ENCODE measurements around the gene HGS. TPM values are rescaled to one million over a fixed set of nuclear protein-coding genes. Genes with fewer than 3 reads are reported as not detected.

The HGS gene
- total RNA-seq, 1 donor from 2014 or later: 88.3 TPM

DNA sequence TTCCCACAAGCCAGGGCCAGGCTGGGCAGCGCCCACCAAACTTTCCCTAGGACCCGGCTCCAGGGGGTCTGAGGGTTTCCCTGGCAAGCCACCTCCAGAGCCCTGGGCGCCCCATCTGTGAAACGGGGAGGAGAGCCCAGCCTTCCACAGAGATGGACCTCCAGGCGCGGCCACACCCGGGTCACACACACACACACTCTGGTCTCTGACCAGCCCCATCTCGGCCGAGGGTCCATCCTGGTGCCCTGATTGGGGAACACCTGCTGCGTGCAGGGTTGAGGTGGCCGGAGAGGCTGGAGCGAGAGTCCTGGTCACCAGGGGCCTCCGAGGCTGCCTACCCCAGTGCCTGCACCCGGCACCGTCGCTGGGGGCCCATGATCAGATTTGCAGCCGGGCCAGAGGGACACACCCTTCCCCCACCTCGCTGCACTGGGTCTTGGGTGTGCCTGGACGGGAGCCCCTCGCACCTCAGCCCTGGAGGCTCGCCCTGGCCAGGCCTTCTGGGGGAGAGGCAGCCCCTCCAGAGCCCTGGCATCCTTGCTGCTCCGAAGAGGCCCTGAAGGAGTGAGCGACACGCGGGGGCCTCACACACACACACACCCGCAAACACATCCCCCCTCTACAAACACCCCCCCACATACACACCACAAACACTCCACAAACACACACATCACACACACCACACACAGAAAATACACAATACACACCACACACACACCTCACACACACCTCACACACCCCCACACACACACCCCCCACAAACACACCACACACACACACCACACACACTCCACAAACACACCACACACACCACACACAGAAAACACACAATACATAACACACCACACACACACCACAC is 58.0 kb downstream of the HGS start:
- Histone ChIP-seq H3K4me3 (no peak overlapping the region), H3K27ac (no peak overlapping the region), H3K4me1 (no peaks in the 10 kb centered on the region), H3K9me3 (no peaks in the 10 kb centered on the region), H3K36me3 (no peaks in the 10 kb centered on the region), H3K27me3 (no peaks in the 10 kb centered on the region)
- DNase-seq (peak; percentile 62), ATAC-seq (peak; percentile 59)
- TF ChIP-seq, protein P1, sequence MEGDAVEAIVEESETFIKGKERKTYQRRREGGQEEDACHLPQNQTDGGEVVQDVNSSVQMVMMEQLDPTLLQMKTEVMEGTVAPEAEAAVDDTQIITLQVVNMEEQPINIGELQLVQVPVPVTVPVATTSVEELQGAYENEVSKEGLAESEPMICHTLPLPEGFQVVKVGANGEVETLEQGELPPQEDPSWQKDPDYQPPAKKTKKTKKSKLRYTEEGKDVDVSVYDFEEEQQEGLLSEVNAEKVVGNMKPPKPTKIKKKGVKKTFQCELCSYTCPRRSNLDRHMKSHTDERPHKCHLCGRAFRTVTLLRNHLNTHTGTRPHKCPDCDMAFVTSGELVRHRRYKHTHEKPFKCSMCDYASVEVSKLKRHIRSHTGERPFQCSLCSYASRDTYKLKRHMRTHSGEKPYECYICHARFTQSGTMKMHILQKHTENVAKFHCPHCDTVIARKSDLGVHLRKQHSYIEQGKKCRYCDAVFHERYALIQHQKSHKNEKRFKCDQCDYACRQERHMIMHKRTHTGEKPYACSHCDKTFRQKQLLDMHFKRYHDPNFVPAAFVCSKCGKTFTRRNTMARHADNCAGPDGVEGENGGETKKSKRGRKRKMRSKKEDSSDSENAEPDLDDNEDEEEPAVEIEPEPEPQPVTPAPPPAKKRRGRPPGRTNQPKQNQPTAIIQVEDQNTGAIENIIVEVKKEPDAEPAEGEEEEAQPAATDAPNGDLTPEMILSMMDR (IDR thresholded peaks at IDR 0.05): no peak
- intact Hi-C loops (cut with DNase I): no loop called here

Small RNA genes within 50 kb of the gene (microRNA-seq; reads per million reads assigned to microRNA genes)
- gene MIR6786 (ENCODE audit: borderline microRNAs expressed): not detected

Other genes with a start within 250 kb of the HGS start
- 2,193 TPM for gene ACTG1, start 171.2 kb upstream of the HGS start, total RNA-seq
- 3.6 TPM for gene FSCN2, start 155.6 kb upstream of the HGS start, total RNA-seq
- 27.3 TPM for gene FAAP100, start 131.7 kb upstream of the HGS start, total RNA-seq
- 93.6 TPM for gene NPLOC4, start 46.9 kb upstream of the HGS start, total RNA-seq
- gene TSPAN10, start 46.8 kb upstream of the HGS start, total RNA-seq: 1.1 TPM
- 1.0 TPM for gene PDE6G, start 27.5 kb upstream of the HGS start, total RNA-seq
- gene OXLD1, start 17.4 kb upstream of the HGS start, total RNA-seq: 26.7 TPM
- gene CCDC137, start 17.3 kb upstream of the HGS start, total RNA-seq: 13.7 TPM
- 19.5 TPM for gene ARL16, start 214 bp upstream of the HGS start, total RNA-seq
- 40.3 TPM for gene MRPL12, start 19.4 kb downstream of the HGS start, total RNA-seq
- 6.3 TPM for gene SLC25A10, start 28.3 kb downstream of the HGS start, total RNA-seq
- not detected for gene GCGR, start 120.1 kb downstream of the HGS start, total RNA-seq
- 72.8 TPM for gene MCRIP1, start 149.3 kb downstream of the HGS start, total RNA-seq
- gene PPP1R27, start 151.0 kb downstream of the HGS start, total RNA-seq: not detected
- 462 TPM for gene P4HB, start 176.5 kb downstream of the HGS start, total RNA-seq
- gene ARHGDIA, start 187.3 kb downstream of the HGS start, total RNA-seq: 386 TPM
- gene ALYREF, start 207.6 kb downstream of the HGS start, total RNA-seq: 39.4 TPM
- gene ANAPC11, start 207.7 kb downstream of the HGS start, total RNA-seq: 91.0 TPM
- gene NPB, start 218.2 kb downstream of the HGS start, total RNA-seq: 0.55 TPM
- gene PCYT2, start 227.4 kb downstream of the HGS start, total RNA-seq: 46.1 TPM
- gene SIRT7, start 234.2 kb downstream of the HGS start, total RNA-seq: 27.5 TPM
- gene MAFG, start 243.7 kb downstream of the HGS start, total RNA-seq: 35.9 TPM

Measured in upper lobe of right lung (tissue), 1 donor.